Epidermal melanocyte (primary cell): Measurements from ENCODE around the gene CLEC1A.

Experiments
- DNase-seq: peaks from one replicate; pipeline ENCODE4 v3.0.0; 2011; ENCODE audit warnings: low spot score; ENCODE audit not compliant: insufficient read length

The CLEC1A gene

GRCh38 chr12:10098791-10099190 is at the start of gene CLEC1A:
CLEC1A (minus strand) TSS chr12:10098985; CDS start chr12:10098922, 63 bp downstream.
- DNase-seq, result no peak

DNA sequence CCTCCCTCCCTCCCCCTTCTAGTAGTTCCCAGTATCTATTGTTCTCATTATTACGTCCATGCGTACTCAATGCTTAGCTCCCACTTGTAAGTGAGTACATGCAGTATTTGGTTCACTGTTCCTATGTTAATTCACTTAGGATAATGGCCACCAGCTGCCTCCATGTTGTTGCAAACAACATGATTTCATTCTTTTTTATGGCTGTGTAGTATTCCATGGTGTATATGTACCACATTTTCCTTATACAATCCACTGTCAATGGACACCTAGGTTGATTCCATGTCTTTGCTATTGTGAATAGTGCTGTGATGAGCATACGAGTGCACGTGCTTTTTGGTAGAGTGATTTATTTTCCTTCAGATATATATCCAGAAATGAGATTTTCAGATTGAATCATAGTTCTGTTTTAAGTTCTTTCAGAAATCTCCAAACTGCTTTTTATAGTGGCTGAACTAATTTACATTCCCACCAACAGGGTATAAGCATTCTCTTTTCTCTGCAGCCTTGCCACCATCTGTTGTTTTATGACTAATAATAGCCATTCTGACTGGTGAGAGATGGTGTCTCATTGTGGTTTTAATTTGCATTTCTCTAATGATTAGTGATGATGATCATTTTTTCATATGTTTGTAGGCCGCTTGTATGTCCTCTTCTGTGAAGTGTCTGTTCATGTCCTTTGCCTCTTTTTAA is 49.1 kb upstream of the CLEC1A start:
- DNase-seq, result no peak

- no peak for DNase-seq
These were observed 44.3 kb upstream of the CLEC1A start for GRCh38 chr12:10142976-10143589.

GRCh38 chr12:10140001-10140400 is 41.2 kb upstream of the CLEC1A start:
- DNase-seq, result no peak

DNA sequence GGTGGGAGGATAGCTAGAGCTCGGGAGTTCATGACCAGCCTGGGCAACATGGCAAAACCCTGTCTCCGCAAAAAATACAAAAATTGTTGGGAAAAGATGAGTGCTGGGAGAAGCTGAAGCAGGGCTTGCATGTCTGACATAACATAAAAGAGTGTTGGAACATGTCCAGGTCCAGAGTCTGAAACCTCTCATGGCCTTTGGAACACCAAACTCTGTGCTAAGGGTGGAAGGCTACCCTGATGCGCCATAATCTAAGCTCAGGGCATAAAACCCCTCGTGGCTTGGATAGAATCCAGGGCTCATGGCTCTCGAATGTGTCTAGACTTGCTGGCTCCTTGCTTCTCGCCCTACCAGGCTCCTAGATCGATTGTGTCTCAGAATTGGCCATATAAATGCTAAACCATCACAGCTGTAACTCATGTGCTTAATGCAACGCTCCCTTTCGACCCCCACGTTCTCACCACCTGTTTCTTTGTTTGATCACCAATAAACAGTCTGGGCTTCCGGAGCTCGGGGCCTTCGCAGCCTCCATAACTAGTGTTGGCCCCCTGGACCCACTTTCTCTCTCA is 37.9 kb upstream of the CLEC1A start:
- DNase-seq, result no peak

GRCh38 chr12:10135126-10135525 is 36.3 kb upstream of the CLEC1A start:
- DNase-seq, result no peak

DNA sequence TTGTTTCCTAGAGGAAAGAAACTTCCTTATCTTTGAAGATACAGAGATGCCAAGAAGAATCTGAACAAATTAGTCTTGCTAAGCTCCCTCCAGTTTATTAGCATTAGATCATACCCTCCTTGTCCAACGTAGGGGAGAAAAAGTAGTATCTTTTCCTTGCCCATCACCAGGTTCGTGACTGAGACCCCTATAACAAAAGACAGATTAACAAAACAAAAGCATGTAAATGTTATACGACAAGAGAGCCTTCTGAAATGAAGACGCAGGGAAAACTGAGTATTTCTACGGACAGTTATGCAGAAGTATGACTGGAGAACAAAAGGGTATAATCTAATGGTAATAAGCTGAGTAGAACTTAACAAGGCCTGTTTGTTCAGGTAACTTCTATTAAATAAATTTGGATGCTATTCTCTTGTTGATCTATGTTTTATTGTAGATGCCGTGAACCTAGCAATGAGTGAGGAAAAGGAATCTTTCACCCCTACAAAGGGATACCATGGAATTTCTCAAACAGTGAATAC is 34.1 kb upstream of the CLEC1A start:
- no peak for DNase-seq

DNA sequence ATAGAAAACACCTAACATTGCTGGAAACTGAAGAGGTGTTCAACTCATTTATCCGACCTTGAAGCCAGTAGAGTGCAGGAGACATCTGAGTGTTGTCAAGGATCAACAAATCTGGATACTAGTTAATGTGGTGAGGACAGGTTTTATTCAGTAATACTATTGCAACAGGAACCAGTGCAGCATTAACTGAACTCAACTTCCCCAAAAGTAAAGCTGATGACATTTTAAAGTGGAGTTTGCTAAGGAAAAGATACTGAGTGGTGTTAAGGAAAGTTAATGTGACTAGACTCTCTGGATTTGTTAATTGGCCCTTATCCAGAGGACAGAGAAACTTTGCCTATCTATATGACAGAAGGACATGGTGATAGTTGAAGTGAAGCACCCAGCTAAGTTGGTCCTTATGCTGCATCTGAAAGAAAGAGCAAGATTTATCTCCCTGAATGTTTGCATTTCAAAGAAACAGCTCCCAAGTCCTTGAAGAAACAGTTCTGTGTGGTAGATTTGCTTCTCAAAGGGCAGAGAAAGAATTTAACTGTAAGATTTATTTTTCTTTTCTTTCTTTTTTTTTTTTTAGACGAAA is 32.4 kb upstream of the CLEC1A start:
- DNase-seq, result no peak

GRCh38 chr12:10130042-10130441 is 31.3 kb upstream of the CLEC1A start, which contains the start of gene CLEC7A:
CLEC7A (minus strand) TSS chr12:10130199; CDS start chr12:10130082, 117 bp downstream.
- no peak for DNase-seq

DNA sequence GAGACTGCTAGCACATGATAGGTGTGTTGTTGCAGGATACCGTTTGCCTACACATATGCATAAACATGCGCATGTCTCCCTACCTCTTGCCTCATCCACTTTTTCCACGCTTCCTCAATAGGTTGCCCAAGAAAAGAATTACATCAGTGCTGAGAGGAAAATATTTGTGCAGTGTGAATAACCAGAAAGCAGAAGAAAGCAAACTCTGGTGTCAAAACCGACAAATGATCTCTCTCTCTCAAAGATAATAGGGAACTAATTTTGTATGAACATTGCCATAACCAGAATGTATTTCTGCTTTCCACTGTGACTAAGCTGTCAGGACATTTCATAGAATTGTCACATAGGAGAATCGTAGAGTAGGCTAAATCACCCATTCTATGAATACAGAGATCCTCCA is 29.9 kb upstream of the CLEC1A start:
- DNase-seq, result no peak

DNA sequence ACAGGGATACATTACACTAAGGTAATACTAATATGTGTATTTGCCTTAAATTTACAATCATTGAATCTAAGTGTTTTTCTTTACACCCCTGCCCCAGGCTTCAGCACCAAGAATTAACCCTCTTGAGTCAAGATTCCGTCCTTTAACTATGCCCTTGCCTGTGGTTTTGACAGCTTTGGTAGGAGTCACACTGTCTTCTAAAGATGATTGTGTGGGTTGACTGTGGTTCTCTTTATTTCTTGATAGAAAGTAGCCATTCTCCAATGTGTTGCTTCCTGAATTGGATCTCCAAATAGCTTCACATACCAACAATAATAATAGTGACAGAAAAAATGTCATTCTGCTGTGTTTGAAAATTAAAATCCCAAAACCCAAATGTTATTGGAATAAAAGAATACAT is 27.6 kb upstream of the CLEC1A start:
- no peak for DNase-seq

DNA sequence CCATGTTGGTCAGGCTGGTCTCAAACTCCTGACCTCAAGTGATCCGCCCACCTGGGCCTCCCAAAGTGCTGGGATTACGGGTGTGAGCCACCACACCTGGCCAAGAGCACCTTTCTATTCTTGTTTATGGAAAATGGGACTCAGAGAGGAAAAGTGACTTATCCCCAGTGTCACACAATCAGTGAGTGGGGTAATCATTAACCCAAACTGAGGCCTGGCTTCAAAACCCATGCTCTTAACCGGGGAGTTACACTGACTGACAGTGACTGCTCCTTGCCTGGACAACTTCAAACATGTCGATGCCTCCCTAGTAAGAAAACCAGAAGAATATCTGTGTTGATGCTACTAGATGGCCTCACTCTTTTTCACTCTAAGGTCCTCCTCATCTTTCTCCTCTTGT is 23.9 kb upstream of the CLEC1A start:
- DNase-seq, result no peak

DNA sequence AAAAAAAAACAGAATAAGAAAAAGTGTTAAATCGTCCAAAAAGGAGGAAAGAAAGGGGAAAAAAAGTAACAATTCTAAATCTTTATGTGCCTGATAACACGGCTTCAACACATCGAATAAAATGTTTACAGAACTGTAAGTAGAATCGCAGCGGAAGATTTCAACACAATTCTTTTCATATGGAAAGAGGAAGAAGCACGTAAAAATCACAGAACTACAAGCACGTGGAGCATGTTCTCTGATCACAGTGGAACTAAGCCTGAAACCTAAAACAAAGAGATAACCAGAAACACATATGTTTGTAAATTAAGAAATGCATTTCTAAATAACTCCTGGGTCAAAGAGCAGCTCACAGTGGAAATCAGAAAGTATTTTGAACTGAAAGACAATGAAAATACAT is 22.5 kb upstream of the CLEC1A start:
- DNase-seq, result no peak

DNA sequence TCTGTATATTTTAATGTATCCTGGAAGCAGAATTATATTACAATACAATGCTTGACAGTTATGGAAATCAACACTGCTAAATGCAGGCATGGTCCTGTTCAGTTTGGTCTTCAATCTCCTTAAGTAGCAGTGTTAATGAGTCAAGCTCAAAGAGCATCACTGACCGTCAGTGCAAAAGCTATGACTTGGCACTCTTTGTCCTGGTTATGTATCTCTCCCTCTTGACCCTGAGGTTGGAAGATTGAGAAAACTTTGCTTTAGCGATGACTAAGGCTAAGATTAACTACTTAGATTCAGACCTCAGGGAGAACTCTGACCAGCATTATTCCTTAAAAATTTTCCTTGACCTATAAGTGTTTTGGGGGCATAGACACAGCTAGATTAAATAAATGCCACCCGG is 20.3 kb upstream of the CLEC1A start:
- no peak for DNase-seq

DNA sequence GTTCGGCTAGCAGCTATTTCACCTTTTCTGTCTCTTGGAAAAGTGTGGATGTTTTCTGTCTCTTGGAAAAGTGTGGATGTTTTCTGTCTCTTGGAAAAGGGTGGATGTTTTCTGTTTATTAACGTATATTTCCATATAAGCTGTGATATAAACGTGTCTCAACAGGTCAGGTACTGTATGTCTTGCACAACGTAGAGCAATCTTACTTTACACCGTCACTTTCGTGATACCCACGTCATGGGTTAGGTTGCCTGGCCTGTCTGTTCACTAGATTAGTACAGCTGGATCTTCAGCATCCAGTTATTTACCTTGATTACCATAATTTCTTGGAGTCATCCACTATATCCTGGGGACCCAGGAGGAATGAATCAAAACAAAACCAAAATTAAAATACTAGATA is 17.1 kb upstream of the CLEC1A start:
- no peak for DNase-seq

DNA sequence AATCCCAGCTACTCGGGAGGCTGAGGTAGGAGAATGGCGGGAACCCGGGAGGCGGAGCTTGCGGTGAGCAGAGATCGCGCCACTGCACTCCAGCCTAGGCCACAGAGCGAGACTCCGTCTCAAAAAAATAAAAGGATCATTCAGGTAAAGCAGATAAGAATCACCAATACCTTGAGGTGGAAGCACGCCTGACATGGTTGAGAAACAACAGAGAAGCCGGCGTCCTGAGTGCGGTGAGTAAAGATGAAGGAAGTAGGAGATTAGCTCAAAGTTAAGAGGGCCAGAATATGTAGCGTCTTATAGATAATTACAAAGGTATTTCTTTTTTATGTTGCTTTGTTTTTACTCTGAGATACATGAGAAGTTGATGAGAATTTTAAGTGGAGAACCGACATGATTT is 16.5 kb upstream of the CLEC1A start:
- no peak for DNase-seq

DNA sequence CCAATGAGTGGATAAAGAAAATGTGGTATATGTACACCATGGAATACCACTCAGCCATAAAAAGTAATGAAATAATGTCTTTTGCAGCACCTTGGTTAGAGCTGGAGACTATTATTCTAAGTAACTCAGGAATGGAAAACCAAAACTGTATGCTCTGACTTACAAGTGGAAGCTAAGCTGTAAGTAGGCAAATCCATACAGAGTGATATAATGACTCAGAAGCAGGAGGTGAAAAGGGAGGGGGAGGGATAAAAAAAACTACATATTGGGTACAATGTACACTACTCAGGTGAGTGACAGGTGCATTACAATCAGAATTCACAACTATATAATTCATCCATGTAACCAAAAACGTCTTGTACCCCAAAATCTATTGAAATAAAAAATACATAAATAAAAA is 15.1 kb upstream of the CLEC1A start:
- no peak for DNase-seq

DNA sequence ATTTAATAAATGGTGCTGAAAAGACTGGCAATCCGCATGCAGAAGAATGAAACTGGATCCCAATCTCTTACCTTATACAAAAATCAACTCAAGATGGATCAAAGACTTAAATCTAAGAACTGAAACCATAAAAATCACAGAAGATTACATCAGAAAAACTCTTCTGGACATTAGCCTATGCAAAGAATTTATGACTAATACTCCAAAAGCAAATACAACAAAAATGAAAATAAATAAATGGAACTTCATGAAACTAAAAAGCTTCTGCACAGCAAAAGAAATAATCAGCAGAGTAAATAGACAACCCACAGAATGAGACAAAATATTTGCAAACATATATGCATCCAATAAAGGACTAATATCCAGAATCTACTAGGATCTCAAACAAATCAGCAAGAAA is 14.3 kb upstream of the CLEC1A start:
- DNase-seq, result no peak

- DNase-seq, result no peak
These were observed 12.7 kb upstream of the CLEC1A start for GRCh38 chr12:10111451-10111850.

DNA sequence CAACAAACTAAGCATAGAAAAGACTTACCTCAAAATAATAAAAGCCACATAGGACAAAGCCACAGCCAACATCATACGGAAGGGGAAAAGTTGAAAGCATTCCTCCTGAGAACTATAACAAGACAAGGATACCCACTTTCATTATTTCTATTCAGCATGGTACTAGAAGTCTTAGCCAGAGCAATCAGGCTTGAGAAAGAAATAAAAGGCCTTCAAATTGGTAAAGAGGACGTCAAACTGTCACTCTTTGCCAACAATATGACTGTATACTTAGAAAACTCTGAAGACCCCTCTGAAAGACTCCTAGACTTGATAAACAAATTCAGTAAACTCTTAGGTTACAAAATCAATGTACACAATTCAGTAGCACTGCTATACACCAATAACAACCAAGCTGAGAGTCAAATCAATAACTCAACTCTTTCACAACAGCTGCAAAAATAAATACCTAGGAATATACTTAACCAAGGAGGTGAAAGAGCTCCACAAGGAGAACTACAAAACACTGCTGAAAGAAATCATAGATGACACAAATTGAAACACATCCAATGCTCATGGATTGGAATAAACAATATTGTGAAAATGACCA is 11.6 kb upstream of the CLEC1A start:
- no peak for DNase-seq

DNA sequence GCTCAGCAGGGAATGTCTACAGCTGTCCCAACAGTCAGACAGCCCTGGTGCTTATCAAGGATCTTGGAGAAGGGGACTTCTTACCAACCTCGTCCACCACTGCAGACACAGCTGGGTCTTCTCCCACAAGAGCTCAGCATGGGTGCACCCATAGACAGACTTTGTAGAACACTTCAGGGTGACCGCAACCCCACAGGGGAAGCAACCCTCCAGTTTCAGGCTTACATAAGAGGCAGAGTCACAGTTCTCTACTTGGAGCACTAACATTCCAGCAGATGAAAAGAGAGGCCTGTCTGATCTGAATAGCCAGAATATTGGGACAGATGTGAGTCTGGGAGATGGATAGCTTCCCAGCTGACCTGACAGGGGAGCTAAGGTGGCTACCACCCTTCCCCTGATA is 3.5 kb upstream of the CLEC1A start:
- DNase-seq, result no peak

GRCh38 chr12:10101648-10102220 is 2.9 kb upstream of the CLEC1A start:
- DNase-seq, result no peak
